Activated T-helper 1 cell treated with anti-CD3 and anti-CD28 coated beads, Interleukin-2, amount 50 U/mL, for 16 hours (primary cell): ENCODE measurements around the gene CHD5.
"Not testable (repeated sequence)": the region's sequence is repeated elsewhere in the genome, so short reads cannot be mapped to it uniquely, and the experiment has no call there.

ENCODE experiments used
- DNase-seq, 2 donors: peaks; one replicate each; pipeline ENCODE4 v3.0.0-alpha.2; 2020; ENCODE audit warnings: low read depth in 1 of 2, low spot score in 1 of 2

CHD5 gene

DNA sequence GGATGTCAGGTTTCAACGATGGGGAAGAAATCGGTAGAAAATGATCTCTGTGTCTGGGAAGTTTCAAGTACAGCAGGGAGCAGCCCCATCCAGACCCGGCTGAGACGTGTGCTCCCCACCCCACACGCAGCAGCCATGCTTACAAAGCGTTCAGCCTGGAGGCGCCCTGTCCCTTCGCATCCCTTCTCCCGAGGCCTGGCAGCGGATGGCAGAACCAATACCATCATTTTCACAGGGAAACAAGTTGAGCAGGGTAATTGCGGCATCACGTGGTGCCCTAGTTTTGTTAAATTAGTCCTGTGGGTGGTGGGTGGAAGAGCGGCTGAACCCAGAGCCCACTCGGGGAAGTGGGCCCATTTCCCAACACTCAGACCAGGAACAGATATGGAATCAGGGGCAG lies 110.5 kb downstream of the CHD5 start:
- DNase-seq: no peak

DNA sequence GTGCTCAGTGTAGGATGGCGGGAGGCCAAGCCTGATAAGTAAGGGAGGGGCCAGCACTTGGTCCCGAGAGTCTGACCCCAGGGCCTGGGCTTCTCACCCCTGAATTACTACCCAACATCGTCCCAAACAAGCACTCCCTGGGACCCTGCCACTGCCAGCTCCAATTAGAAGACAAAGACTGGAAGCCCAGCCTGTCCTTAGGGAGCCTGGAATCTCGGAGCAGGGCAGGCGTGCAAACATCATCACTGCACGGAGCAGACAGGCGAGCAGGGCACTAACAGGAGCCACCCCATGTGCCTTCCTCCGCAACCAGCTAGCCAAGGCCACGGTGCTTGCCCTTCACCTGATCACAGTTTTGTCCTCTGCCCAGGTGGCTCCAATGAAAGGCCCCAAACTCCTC lies 111.2 kb downstream of the CHD5 start:
- no peak for DNase-seq

DNA sequence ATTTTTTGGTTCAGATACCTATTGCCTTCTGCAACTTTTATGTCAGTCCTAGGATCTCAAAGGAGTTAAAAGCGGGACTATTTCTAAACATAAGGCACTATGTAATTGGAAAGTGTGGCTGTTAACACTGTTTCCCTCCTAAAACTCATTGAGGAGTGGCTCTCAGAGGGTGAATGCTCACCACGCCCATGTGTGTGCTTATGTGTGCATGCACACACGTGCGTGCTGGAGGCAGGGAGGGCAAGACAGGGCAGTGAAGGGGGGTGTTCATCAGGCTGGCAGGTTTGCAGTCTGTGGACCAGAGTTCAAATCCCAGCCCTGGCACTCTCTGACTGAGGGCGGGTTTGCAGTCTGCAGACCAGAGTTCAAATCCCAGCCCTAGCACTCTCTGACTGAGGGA lies 112.0 kb downstream of the CHD5 start:
- no peak for DNase-seq

DNA sequence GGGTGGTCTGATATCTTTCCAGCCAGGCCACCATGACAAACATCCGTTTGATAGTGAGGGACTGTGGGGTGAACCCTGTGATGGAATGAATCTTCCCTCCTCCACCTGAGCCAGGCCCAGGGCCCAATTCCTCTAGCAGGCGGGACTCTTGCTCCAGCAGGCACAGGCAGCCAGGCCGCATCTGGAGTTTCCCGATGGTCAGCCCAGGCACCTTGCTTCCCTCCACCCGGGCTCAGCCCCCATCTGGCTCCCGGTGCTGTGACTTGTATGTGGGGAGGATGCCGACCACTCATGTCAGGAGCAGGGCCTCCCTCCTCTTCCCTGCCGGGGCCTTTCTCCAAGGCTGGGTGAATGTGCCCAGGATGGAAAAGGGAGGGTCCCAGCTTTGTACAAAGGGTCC lies 113.4 kb downstream of the CHD5 start:
- no peak for DNase-seq

DNA sequence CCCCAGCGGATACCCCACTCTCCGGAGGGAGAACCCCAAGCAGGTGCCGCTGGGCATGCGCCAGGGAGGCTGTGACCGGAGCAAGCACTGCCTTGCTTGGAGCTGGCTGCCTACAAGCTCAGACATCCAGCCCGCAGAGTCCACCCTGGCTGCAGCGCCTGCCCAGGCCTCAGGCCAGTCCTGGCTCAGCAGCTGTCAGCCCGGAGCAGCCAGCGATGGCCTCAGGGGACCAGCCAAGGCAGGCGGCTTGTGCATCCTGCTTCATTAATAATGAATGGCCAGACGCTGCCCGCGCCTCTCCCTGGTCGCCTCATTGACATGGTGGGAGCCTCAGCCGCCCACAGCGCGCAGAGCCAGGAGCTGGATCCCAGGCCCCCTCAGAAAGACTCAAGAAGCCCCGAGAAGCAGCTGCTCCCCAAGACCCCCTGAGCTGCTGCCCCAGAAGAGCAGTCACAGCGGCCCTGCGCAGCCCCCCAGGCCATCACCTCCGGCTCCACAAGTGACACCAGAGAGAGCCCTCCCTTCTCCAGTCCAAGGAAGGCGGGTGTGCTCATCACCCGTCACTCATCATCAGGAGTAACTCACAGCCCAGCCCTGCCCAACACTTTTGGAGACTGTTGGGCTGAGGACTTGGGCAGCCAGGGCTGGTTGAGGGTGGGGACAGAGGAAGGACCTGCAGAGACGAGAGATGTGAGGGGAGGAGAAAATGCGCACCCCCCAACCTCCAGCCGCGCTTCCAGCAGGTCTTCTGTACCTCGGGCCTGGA lies 114.8 kb downstream of the CHD5 start:
- DNase-seq: no peak

DNA sequence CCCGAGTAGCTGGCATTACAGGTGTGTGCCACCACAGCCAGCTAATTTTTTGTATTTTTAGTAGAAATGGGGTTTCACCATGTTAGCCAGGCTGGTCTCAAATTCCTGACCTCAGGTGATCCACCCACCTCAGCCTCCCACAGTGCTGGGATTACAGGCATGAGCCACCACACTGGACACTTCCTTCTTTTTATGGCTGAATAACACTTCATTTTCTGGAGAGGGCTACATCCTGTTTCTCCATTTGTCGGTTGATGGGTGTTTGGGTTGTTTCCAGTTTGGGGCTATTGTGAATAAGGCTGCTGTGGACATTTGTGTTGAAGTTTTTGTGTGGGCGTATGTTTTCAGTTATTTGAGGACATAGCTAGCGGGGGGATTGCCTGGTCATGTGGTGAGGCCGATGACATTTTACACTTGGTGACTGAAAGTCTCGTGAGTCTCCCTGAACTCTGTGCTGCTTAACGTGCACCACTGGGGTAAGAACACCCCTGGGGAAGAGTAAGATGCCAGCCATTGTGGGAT lies 116.5 kb downstream of the CHD5 start:
- not testable (repeated sequence) for DNase-seq

DNA sequence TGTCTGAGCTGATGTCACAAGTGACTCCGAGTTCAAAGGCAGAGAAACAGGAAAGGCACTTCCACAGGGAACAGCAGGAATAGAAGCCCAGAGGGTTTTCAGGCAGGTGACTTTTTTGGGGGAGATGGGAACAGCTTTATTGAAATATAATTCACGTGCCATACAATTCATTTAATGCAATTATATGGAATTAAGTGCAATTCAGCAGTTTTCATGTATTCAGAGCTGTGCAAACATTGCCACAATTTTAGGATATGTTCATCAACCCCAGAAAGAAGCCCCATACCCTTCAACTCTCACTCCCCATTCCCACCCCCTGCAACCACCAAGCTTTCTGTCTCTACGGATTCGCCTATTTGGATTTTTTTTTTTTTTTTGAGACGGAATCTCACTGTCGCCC lies 117.5 kb downstream of the CHD5 start:
- no peak for DNase-seq

DNA sequence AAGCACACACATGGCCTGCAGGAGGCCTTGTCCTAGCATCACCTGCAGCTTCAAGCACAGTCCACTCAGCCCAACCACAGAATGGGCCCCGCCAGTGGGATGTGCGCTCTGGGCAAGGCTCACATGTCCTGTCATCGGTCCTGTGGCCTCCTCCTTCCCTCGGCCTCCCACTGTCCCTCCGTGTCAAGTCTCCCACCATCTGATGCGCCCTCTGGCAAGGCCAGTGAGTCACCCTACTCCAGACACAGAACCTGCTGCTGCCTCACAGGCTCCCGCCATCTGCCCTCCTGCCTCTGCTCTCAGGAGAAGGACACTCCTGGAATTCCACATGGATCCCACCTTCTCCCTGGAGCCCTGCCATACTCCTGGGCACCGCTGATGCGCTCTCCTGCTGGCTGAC lies 120.3 kb downstream of the CHD5 start:
- no peak for DNase-seq

DNA sequence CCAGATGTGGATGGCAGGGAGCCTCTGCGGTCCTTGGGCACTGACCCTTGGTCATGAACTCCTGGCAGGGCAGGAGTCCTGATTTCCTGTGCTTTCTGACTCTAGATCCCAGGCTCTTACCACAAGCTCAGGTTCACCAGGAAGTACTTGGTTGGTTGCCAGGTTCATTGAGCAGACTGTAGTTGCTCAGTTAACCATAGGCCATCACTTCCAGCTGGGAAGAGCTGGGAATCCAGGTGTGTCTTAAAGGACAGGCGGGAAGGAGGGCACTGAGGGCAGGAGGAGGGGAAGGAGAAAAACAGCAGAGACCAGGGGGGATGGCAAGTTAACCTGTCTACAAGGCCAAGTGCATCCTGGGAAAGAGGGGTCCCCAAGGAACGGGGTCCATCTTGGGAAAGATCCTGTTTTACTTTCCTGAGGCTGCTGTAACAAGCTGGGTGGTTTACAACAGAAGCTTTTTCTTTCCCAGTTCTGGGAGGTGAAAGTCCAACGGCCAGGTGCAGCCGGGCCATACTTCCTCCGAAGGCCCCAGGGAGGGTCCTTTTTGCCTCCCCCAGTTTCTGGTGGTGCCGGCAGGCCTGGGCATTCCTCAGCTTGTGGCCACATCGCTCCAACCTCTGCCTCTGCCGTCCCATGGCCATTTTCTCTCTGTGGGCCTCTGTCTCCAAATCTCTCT lies 122.8 kb downstream of the CHD5 start:
- no peak for DNase-seq

DNA sequence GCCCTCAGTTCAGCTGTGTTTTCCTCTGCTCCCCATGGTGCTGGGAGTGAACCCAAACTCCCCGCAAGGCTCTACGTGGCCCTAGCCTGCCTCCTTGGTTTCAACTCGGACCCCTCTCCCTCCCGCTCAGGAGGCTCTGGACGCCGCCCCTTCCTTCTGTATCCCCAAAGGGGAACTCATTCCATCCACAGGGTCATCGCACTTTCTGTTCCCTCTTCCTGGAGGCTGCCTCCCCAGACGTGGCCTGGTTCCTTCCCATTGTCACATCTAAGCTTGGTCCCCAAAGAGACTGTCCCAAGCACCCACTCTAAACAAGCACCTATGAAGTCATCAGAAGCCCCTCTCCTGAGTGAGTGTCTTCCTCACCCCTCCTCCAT lies 123.6 kb downstream of the CHD5 start:
- no peak for DNase-seq

DNA sequence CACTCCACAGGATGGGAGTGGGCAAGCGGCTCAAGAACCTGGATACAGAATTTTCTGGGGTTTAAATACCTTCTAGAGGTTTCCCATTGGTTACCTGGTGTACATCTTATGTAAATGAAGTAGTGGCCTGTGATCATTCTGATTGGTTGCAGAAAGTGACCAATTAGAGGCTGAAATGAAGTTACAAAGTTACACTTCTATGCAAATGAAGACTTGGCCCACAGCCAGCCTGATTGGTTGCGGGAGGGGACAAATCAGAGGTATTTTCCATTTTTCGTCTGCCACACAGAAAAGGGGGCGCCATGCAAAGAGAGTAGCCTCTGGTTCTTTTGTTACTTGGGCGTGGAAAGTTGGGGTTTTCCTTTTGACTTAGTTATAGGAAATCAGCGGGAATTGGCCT lies 125.5 kb downstream of the CHD5 start:
- no peak for DNase-seq

DNA sequence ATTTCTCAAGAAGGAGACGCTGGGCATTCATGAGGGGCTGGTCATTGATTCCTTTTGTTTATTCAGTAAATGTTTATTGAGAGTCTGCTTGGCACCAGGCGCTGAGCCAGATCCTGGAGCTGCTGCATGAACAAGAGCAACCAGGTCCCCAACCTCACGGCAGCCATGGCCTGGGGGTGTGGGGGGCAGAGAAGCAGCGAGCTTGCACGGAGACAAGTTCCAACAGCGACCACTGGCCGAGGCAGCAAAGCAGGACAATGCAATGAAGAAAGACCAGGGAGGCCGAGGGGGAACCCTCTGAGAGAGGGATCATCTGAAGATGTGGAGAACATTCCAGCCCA lies 126.9 kb downstream of the CHD5 start:
- no peak for DNase-seq

DNA sequence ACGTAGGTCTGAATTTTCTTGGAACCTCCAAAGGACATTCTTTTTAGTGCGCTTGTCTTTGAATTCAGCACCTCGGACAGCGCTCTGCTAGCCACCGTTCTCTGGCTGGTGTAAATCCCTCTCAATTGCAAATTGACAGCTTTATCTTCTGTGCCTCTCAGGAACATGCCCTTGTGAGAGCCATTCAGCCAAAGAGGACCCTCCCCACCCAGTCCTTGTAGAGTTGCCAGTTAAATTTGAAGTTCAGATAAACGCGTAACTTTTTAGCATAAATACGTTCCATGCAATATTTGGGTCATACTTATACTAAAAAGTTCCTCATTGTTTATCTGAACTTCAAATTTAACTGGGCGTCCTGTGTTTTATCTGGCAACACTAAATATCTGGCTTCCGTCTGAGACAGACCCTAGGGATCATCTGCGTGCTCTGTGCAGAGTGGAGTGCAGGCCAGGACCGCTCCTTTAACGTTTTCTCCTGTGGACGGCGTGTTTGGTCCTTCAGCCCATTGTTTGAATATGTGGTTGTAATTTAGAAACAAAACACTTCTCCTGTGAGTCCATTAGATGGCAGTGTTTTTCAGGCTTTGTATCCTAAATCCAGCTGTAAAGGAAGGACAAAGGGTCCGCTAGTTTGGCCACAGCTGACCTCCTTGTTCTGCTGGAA lies 127.4 kb downstream of the CHD5 start:
- DNase-seq: peak in 1 of 2 donors; percentile 25
